Vagina (tissue), 2 donors: ENCODE data around the gene NBPF1.

Experiments
- CTCF ChIP-seq, 3 experiments: fragments of 450-650 bp in 2 of 3; fragments of 200-600 bp in 1 of 3; sonication (generic) in 1 of 3; IDR thresholded peaks; one replicate each; pipeline ENCODE4 v1.5.1; 2017 to 2019; ENCODE audit warnings: antibody characterized with exemption in 3 of 3, mild to moderate bottlenecking in 2 of 3, moderate library complexity in 2 of 3
- POLR2A ChIP-seq, 2 donors: fragments of 450-650 bp; IDR thresholded peaks; one replicate each; pipeline ENCODE4 v1.6.1; 2017; ENCODE audit warnings: antibody characterized with exemption in 2 of 2, mild to moderate bottlenecking in 2 of 2, moderate library complexity in 2 of 2
- POLR2AphosphoS5 ChIP-seq, 2 donors: sonication (generic); formaldehyde crosslinking; IDR thresholded peaks; one replicate each; pipeline ENCODE4 v1.9.0; 2017; ENCODE audit warnings: antibody characterized with exemption in 2 of 2, mild to moderate bottlenecking in 2 of 2, low read depth in 1 of 2; ENCODE audit not compliant: insufficient read depth in 1 of 2

DNA sequence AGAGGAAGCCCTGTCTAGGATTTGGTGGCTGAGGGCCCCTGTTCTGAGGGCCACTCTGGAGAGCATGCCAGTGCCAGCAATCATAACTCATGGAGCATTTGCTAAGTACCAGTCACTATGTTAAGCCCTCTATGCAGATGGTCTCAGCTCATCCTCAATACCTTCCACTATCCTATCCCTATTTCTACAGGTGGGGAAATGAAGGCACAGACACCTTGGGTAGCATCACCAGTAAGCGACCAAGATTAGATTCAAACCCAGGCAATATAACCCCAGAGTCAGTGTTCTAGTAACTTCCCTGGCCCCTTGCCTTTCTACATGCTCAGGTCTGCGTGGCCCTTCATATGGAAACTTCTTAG is 7.9 kb upstream of the NBPF1 start:
- TF ChIP-seq CTCF (IDR thresholded peaks at IDR 0.05) = no peak
- TF ChIP-seq POLR2A (IDR thresholded peaks at IDR 0.05) = no peak
- TF ChIP-seq POLR2AphosphoS5 (IDR thresholded peaks at IDR 0.05; ENCODE audit: insufficient read depth in 1 of 2, low read depth in 1 of 2) = no peak
